Stimulated activated CD4-positive, alpha-beta T cell treated with anti-CD3 and anti-CD28 coated beads, Interleukin-1b, Interleukin-23, amount 100 ng/mL, for 4 hours (primary cell): ENCODE data around the gene KRTAP13-2.

Experiments
- DNase-seq, 2 donors: peaks; one replicate each; pipeline ENCODE4 v3.0.0-alpha.2; 2020; ENCODE audit warnings: low read depth in 2 of 2

The KRTAP13-2 gene

DNA sequence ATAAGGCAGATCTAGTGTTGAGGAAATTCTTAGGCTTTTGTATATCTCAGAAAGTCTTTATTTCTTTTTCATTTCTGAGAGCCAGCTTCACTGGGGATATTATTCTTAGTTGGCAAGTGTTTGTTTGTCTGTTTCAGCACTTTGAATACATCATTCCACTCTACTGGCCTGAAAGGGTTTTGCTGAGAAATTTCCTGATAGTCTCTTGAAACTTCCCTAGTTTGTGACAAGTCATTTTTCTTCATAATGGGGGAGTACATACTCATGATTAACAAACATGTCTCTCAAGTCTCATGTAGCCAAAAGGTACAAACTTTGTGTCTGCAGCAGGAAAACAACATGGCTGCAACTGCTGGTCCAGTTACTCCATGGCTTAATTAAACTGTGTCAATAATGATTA lies 45.7 kb downstream of the KRTAP13-2 start:
- DNase-seq = no peak
